ENCODE data around the gene NSMCE1. TPM values are rescaled to one million over a fixed set of nuclear protein-coding genes. Genes with fewer than 3 reads are reported as not detected.

The NSMCE1 gene
- total and polyA plus RNA-seq, 7 donors, result 18.9 to 51.8 (median 28.4) TPM

DNA sequence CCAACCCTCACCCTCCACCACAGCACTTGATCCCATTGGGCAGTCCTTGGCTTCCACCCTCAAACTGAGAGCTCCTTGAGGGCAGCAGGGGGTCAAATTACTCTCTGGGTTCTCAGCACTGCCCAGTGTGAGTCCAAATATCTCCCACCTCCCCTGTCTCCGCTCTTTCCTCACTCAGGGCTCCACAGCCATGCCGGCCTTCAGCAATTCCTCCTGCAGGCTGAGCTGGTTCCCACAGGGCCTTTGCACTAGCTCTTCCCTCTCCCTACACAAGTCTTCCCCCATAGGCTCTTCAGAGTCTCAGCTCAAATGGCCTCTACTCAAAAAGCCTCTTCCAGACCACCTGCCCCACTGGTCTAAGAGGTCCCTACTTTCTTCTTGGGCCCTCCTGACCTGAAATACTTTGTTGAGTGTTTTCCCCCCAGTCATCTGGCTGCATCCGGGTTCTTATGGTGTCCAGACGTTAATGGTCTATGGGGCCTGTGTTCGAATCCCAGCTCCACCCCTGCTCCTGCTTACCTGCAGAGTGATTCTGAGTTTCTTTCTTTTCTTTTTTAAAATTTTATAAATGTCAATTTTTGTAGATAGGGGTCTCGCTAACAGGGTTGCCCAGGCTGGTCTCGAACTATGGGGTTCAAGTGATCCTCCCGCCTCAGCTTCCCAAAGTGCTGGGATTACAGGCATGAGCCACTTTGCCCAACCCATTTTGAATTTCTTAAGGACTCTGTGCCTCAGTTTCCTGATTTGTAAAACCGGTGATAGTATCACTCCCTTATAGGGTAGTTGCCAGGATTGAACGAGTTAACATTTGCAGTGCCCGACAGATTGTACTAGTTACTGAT is 44.2 kb upstream of the NSMCE1 start:
- 71 to 72% (median 71%) methylated on average over 11 of the region's 11 CpGs for WGBS, 3 donors
- Histone ChIP-seq H3K36me3 (ENCODE audit: insufficient read depth in 1 of 2, low read depth in 1 of 2) (no peaks in the 10 kb centered on the region), H3K4me3 (peak overlapping the region; percentile 77), H3K27ac (peak overlapping the region; percentile 85), H3K4me1 (no peaks in the 10 kb centered on the region), H3K9me3 (no peaks in the 10 kb centered on the region), H3K27me3 (ENCODE audit: insufficient read depth in 3 of 3, low read length in 2 of 3) (peaks cover 0 to 33% (median 7%) of the 10 kb centered on the region in 3 donors)
- DNase-seq, result no peak
- intact Hi-C loops (cut with DNase I), result no loop called here
- TF ChIP-seq, protein P1, sequence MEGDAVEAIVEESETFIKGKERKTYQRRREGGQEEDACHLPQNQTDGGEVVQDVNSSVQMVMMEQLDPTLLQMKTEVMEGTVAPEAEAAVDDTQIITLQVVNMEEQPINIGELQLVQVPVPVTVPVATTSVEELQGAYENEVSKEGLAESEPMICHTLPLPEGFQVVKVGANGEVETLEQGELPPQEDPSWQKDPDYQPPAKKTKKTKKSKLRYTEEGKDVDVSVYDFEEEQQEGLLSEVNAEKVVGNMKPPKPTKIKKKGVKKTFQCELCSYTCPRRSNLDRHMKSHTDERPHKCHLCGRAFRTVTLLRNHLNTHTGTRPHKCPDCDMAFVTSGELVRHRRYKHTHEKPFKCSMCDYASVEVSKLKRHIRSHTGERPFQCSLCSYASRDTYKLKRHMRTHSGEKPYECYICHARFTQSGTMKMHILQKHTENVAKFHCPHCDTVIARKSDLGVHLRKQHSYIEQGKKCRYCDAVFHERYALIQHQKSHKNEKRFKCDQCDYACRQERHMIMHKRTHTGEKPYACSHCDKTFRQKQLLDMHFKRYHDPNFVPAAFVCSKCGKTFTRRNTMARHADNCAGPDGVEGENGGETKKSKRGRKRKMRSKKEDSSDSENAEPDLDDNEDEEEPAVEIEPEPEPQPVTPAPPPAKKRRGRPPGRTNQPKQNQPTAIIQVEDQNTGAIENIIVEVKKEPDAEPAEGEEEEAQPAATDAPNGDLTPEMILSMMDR (IDR thresholded peaks at IDR 0.05), result no peak
- no peak for ATAC-seq

DNA sequence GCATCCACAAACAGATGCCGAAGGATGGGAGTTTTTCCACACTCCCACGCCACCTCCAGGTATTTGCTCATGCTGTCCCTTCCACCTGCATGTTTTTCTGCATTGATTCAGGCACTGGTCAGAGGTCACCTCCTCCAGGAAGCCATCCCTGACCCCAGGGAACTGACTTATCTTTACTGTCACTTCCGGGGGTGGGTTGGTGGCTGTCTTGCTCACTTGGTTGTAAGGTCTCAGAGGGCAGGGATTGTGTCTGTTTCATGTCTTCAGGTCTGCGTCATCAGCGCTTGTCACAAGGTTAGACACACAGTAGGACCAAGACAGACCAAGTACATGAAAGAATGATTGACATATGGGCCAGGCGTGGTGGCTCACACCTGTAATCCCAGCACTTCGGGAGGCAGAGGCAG is 43.3 kb upstream of the NSMCE1 start:
- 86 to 91% (median 90%) methylated on average over 7 of the region's 7 CpGs for WGBS, 3 donors
- Histone ChIP-seq H3K4me1 (no peaks in the 10 kb centered on the region), H3K36me3 (ENCODE audit: insufficient read depth in 1 of 2, low read depth in 1 of 2) (no peaks in the 10 kb centered on the region), H3K9me3 (no peaks in the 10 kb centered on the region), H3K27me3 (ENCODE audit: insufficient read depth in 3 of 3, low read length in 2 of 3) (peaks cover 0 to 30% (median 4%) of the 10 kb centered on the region in 3 donors), H3K4me3 (no peak overlapping the region), H3K27ac (no peak overlapping the region)
- TF ChIP-seq, protein P1 (IDR thresholded peaks at IDR 0.05), result no peak
- ATAC-seq (no peak), DNase-seq (no peak)
- intact Hi-C loops (cut with DNase I), result no loop called here

DNA sequence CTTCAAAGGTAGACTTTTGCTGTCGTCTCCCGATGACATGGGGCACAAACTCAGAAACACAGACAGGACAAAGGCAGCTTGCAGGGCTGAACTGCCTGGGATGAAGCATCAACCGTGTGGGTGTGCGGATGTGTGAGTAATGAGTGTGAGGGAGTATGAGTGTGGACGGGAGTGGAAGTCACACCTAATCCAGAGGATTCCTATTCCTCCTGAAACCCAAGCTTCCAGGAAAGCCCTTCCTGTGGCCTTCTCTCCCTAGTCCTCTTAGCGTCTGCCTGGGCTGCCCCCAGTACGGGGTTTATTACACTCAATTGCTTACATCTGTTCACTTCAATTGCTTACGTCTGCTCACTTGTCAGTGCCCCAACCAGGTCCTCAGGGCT is 42.9 kb upstream of the NSMCE1 start:
- no peak overlapping the region for H3K4me3 ChIP-seq
- no peaks in the 10 kb centered on the region for H3K9me3 ChIP-seq
- DNase-seq (no peak), ATAC-seq (no peak)
- H3K27ac ChIP-seq, result no peak overlapping the region
- peaks cover 0 to 29% (median 4%) of the 10 kb centered on the region in 3 donors for H3K27me3 ChIP-seq (ENCODE audit: insufficient read depth in 3 of 3, low read length in 2 of 3)
- intact Hi-C loops (cut with DNase I), result no loop called here
- WGBS, 3 donors, result 60 to 71% (median 65%) methylated on average over 8 of the region's 8 CpGs
- H3K36me3 ChIP-seq (ENCODE audit: insufficient read depth in 1 of 2, low read depth in 1 of 2), result no peaks in the 10 kb centered on the region
- TF ChIP-seq, protein P1 (IDR thresholded peaks at IDR 0.05), result no peak
- no peaks in the 10 kb centered on the region for H3K4me1 ChIP-seq

DNA sequence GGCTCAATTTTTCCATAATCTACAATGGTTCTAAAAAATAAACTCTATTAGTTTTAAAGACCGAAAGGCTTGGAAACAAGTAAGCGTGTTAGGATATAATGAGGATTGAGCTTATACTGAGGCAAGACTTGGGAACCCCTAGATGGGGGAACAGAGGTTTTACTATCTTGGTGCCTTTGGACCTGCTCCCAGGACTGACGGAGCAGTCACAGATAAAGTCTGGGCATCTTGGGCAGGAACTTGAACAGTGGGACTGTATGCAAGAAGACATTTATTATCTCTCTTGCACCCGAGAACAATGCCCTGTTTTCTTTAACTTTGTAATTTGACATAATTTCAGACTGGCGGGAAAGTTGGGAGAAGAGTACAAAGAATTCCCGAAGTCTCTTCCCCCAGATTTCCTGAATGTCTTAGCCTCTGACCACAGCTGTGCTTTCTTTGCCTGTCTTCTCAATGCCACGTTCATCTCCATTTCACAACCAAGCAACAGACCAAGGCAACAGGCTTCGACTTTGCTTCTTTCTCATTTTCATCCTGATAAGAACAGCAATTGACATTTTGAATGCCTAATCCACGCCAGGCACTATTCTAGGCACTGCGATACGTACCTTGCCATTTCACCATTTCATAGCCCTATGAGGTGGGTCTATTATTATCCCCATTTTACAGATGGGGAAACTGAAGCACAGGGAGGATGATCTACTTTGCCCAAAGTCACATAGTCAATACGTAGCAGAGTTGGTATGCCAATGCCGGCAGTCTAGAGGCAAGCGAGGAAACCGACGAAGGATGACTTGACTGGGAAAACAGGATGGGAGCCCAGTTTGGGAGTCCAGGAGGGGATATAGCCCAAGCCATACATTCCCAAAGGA is 42.2 kb upstream of the NSMCE1 start:
- H3K36me3 ChIP-seq (ENCODE audit: insufficient read depth in 1 of 2, low read depth in 1 of 2), result no peaks in the 10 kb centered on the region
- ATAC-seq (no peak), DNase-seq (no peak)
- intact Hi-C loops (cut with DNase I), result no loop called here
- H3K27ac ChIP-seq, result no peak overlapping the region
- H3K4me1 ChIP-seq, result no peaks in the 10 kb centered on the region
- 73 to 78% (median 76%) methylated on average over 16 of the region's 16 CpGs for WGBS, 3 donors
- H3K27me3 ChIP-seq (ENCODE audit: insufficient read depth in 3 of 3, low read length in 2 of 3), result peaks cover 0 to 29% (median 4%) of the 10 kb centered on the region in 3 donors
- no peak overlapping the region for H3K4me3 ChIP-seq
- no peaks in the 10 kb centered on the region for H3K9me3 ChIP-seq
- TF ChIP-seq, protein P1 (IDR thresholded peaks at IDR 0.05), result no peak

Measured in psoas muscle (tissue), 8 donors.